HL-60 (cell line): Measurements from ENCODE around the gene LEF1.

Source experiments
- DNase-seq, 2 experiments: peaks; one replicate each; pipeline ENCODE4 v3.0.0-alpha.2; 2010 to 2020; ENCODE audit warnings: low read depth in 1 of 2, low spot score in 1 of 2
- H3K27ac ChIP-seq: fragments of 250-450 bp; sonication (Bioruptor Pico); replicated peaks from 2 replicates; pipeline ENCODE4 v1.5.1; 2020; ENCODE audit warnings: mild to moderate bottlenecking, moderate library complexity
- H3K27me3 ChIP-seq: fragments of 250-450 bp; sonication (Bioruptor Pico); 2 replicates; pipeline ENCODE4 v1.5.1; 2021; ENCODE audit warnings: mild to moderate bottlenecking, moderate library complexity; ENCODE audit not compliant: insufficient read depth, poor library complexity, severe bottlenecking
- H3K4me3 ChIP-seq: replicated peaks from 2 replicates; pipeline ENCODE4 v1.5.1; 2011; ENCODE audit warnings: mild to moderate bottlenecking, control low read depth, low read length; ENCODE audit not compliant: insufficient read depth
- CTCF ChIP-seq: IDR thresholded peaks from one replicate; pipeline ENCODE4 v1.5.1; 2011; ENCODE audit warnings: low read length, control low read depth, inconsistent platforms; ENCODE audit not compliant: insufficient read depth
- GABPA ChIP-seq: IDR thresholded peaks from 2 replicates; pipeline ENCODE4 v1.6.1; 2012; ENCODE audit warnings: low read depth
- POLR2AphosphoS5 ChIP-seq: IDR thresholded peaks from 2 replicates; pipeline ENCODE4 v1.6.1; 2012; ENCODE audit warnings: low read depth
- REST ChIP-seq: IDR thresholded peaks from 2 replicates; pipeline ENCODE4 v1.6.1; 2012; ENCODE audit warnings: low read depth; ENCODE audit not compliant: insufficient replicate concordance
- SPI1 ChIP-seq: IDR thresholded peaks from 2 replicates; pipeline ENCODE4 v1.6.1; 2012; ENCODE audit warnings: low read depth, mild to moderate bottlenecking, borderline replicate concordance

The LEF1 gene

GRCh38 chr4:108033348-108033747 is 135.4 kb downstream of the LEF1 start:
- Histone ChIP-seq H3K27ac (no peak overlapping the region), H3K27me3 (no peaks in the 10 kb centered on the region), H3K4me3 (no peak overlapping the region)
- TF ChIP-seq GABPA, result no peak
- no peak for TF ChIP-seq POLR2AphosphoS5
- no peak for TF ChIP-seq REST
- no peak for DNase-seq

GRCh38 chr4:108031427-108032083 is 137.2 kb downstream of the LEF1 start:
- Histone ChIP-seq H3K4me3 (no peak overlapping the region), H3K27ac (no peak overlapping the region), H3K27me3 (no peaks in the 10 kb centered on the region)
- TF ChIP-seq GABPA, result no peak
- no peak for TF ChIP-seq SPI1
- TF ChIP-seq POLR2AphosphoS5, result no peak
- TF ChIP-seq CTCF, result no peak
- no peak for TF ChIP-seq REST
- no peak for DNase-seq

GRCh38 chr4:108030332-108030731 is 138.4 kb downstream of the LEF1 start:
- H3K27ac ChIP-seq, result no peak overlapping the region
- H3K27me3 ChIP-seq, result no peaks in the 10 kb centered on the region
- no peak for TF ChIP-seq CTCF
- TF ChIP-seq SPI1, result no peak
- no peak for TF ChIP-seq POLR2AphosphoS5
- no peak for TF ChIP-seq REST
- no peak for TF ChIP-seq GABPA
- peak; percentile 2 to 49 for DNase-seq
- H3K4me3 ChIP-seq, result no peak overlapping the region
